Measurements from ENCODE around the gene SMCO2.

GRCh38 chr12:27524494-27524835 lies 77.9 kb downstream of the SMCO2 start:
- TF ChIP-seq KDM1A (IDR thresholded peaks at IDR 0.05) (no peak), CTCF (IDR thresholded peaks at IDR 0.05 in 2 of 3, conservative IDR thresholded peaks at IDR 0.05 in 1 of 3; ENCODE audit: insufficient read depth in 2 of 3, low read depth in 1 of 3, low read length in 3 of 3) (no peak), ATF3 (IDR thresholded peaks at IDR 0.05) (no peak), ATF3 (CRISPR knock-in tag; conservative IDR thresholded peaks at IDR 0.05) (no peak), ZNF124 (CRISPR knock-in tag; IDR thresholded peaks at IDR 0.05) (no peak), TAF7 (tag; IDR thresholded peaks at IDR 0.05) (no peak), HSF4 (CRISPR knock-in tag; IDR thresholded peaks at IDR 0.05; ENCODE audit: borderline replicate concordance) (no peak), ZFP36 (IDR thresholded peaks at IDR 0.05; ENCODE audit: low read depth, low read length, partially characterized antibody) (no peak), SP2 (IDR thresholded peaks at IDR 0.05; ENCODE audit: extremely low read depth, low read depth, low read length, poor library complexity, severe bottlenecking) (no peak)

Data from K562 (cell line).